ENCODE measurements around the gene MS4A14.
"Not testable (repeated sequence)": the region's sequence is repeated elsewhere in the genome, so short reads cannot be mapped to it uniquely, and the experiment has no call there.

The MS4A14 gene, protein sequence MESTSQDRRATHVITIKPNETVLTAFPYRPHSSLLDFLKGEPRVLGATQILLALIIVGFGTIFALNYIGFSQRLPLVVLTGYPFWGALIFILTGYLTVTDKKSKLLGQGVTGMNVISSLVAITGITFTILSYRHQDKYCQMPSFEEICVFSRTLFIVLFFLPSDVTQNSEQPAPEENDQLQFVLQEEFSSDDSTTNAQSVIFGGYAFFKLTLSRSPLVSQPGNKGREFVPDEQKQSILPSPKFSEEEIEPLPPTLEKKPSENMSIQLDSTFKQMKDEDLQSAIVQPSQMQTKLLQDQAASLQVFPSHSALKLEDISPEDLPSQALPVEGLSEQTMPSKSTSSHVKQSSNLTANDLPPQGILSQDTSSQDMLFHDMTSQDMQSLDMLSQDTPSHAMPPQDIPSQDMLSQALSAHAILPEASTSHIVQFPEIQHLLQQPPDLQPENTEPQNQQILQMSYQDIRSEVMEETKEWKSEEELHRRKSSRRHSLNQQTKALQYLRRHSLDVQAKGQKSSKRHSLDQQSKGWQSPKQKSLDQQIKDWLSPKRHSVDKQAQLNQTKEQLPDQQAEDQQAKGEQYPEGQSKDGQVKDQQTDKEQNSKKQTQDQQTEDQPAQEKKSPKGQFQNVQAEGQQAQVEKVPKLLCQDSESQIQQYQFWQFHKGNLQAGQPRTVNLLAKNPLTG

GRCh38 chr11:60396382-60396781 is at the start of gene MS4A14:
Gene MS4A14, plus strand, starts transcription at chr11:60396459. Its CDS starts 120 bp downstream, at chr11:60396579.
- DNase-seq = no peak

GRCh38 chr11:60347084-60347797 is 49.0 kb upstream of the MS4A14 start:
- no peak for DNase-seq

DNA sequence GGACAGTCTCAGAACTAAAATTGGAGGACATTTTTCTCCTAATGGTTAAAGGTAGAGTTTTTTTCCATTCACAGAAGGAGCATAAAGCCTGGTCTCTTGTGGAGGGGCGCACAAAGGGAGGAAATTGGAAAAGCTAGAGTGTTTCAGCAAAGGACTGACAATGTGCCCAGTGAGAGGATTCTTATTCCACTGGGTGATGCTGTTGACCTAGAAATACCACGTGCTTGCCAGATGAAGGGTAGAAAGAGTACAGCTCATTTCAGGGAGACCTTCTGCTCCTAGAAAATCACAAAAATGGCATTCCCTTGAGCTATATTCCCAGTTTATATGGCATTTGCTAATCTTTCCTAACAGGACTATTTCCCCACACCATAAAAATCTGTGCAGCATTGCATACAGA is 48.1 kb upstream of the MS4A14 start:
- no peak for DNase-seq

DNA sequence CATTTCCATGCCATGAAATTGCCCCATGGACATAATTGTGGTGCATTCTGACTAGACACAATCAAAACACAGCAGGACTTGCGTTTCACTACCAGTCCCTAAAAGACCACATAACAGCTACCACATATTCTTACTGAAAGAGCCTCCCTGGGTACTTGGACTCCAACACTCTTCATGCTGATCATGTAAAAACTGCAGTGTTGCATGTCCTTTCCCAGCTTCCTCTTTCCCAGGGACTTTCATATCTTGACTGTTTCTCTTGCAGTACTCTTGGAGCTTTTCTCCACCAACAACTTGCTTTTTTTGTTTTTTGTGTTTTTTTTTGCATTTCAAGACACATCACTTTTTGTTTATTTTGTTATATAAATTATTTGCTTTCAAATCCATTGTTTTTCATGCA is 46.3 kb upstream of the MS4A14 start:
- no peak for DNase-seq

- DNase-seq = no peak
Observed at GRCh38 chr11:60357771-60358170, 38.5 kb upstream of the MS4A14 start.

GRCh38 chr11:60360621-60361020 is 35.6 kb upstream of the MS4A14 start:
- no peak for DNase-seq

DNA sequence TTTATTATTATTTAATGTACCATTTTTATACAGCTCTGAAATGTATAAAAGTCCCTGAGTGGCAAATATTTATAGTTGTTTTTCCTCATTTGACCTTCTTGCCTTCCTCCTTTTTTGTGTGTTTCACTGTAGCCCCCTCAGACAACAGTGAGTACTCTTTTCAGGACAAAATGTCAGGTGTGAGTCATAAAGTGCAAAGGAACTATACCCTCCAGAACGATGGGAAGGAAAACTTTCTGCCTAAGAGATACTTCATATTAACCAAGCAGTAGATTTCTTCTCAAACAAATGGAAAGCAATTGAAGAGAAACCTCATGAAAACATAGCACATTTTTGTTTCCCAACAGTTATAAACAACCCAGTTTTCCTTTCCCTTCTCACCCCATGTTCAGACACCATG is 34.0 kb upstream of the MS4A14 start:
- DNase-seq = no peak

- no peak for DNase-seq
Observed at GRCh38 chr11:60363542-60364470, 32.5 kb upstream of the MS4A14 start.

GRCh38 chr11:60366262-60366904 is 29.9 kb upstream of the MS4A14 start:
- not testable (repeated sequence) for DNase-seq

DNA sequence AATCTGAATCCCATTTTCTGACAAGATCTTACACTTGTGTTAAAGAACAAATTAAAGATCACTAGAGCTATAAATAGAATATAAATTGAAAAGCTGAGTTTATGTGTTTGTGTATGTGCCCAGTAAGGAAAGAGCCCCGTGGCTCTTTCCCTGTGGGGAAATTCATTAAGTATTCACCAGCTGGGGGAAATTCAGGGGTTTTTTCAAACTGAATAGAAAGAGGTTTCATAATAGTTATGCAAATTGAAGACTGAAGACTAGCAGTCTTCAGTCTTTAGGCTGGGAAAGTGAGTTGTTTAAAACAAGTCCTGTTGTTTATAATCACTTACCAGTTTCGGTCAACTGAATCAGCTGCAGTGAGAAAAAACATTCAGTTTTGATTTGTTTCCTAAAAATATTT is 29.2 kb upstream of the MS4A14 start:
- no peak for DNase-seq

- no peak for DNase-seq
Observed at GRCh38 chr11:60367896-60368295, 28.4 kb upstream of the MS4A14 start.

GRCh38 chr11:60370252-60370810 is 25.9 kb upstream of the MS4A14 start:
- no peak for DNase-seq

GRCh38 chr11:60370811-60371298 is 25.4 kb upstream of the MS4A14 start:
- DNase-seq = no peak

GRCh38 chr11:60371386-60371785 is 24.9 kb upstream of the MS4A14 start:
- no peak for DNase-seq

DNA sequence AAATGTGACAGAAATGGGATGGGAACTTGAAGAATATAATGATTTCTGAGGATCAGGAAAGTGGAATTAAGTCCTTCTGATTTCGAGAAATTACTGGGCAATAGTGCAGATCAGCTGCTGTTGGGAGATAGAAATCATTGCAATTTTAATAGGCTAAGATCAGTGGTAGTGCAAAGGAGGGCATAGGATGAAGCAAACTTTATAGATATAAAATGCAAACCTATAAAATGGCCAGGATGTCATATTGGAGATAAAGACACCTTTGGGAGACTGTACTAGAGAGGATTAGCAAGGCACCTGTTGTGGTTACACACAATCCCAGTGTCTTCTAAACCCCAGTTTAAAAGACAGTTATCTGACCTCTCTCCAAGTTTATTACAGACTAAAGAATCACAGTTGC is 24.4 kb upstream of the MS4A14 start:
- DNase-seq = no peak

GRCh38 chr11:60372767-60373166 is 23.5 kb upstream of the MS4A14 start:
- no peak for DNase-seq

- no peak for DNase-seq
Observed at GRCh38 chr11:60375316-60375715, 20.9 kb upstream of the MS4A14 start.

DNA sequence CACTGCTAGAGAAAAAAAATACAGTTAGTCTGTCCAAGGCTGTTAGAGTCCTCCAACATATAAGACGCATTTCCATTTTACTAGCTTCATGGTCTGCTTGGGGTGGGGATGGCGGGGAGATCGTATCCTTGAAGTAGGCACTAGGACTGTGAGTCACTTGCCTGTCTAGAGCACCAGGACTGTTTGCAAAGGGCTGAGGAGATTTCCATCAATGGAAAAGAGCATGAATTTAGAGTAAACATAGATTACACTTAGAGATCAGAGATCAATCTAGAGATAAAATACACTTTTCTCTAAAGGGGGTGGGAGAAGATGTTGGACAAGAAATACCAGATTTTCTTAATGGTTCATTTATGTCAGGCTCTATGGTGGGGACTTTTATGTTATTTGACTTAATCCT is 19.7 kb upstream of the MS4A14 start:
- DNase-seq = no peak

DNA sequence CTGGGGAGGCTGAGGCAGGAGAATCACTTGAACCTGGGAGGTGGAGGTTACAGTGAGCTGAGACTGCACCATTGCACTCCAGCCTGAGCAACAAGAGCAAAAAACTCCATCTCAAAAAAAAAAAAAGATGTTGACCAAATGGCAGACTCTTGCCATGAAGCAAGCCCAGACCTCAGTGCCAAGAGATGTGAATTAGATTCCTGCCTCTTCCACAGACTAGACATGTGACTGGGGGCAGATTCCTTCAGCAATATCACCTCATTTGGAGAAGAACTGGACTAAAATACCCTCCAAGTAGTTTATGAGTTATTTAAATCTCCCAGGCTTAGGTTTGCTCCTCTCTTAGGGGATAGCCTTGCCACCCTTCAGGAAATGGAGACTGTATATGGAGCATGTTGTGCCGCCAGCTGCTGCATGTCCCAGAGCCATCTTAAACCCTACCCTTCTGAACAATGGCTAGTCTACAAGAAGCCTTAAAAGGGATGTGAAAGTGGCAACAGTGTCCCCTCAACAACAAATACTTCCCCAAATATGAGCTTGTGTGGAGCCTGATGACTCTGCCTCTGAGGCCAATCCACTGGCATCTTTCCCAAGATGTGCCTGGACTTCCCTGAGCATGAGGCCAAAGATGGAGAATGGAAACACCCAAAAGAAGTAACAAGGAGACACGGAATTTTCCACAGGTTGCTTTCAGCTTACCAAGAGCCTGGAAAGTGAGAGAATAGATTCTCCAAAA is 18.7 kb upstream of the MS4A14 start:
- no peak for DNase-seq

- DNase-seq = no peak
Observed at GRCh38 chr11:60378354-60378753, 17.9 kb upstream of the MS4A14 start, which contains the start of gene MS4A7. Gene MS4A7, plus strand, starts transcription at chr11:60378532. Its CDS starts 4,610 bp downstream, at chr11:60383142.

All from NCI-H524 treated with DMSO at 0.1 percent for 48 hours (cell line).